Endothelial cell of umbilical vein (primary cell): ENCODE measurements around the gene CHRNA10. TPM values are rescaled to one million over a fixed set of nuclear protein-coding genes. Genes with fewer than 3 reads are reported as not detected.

ENCODE experiments used
- Bru-seq: library from RNA; stranded (reverse); fragments of 400-500 nt; gene quantifications from one replicate; lab custom pipeline; 2021; lab: Mats Ljungman, UMichigan
- BruChase-seq, 2 experiments: library from RNA; stranded (reverse); fragments of 400-500 nt; gene quantifications; one replicate each; lab custom pipeline; 2021; lab: Mats Ljungman, UMichigan
- BruUV-seq: library from RNA; stranded (reverse); fragments of 400-500 nt; replicated peaks from 2 replicates; lab custom pipeline; 2021; lab: Mats Ljungman, UMichigan
- CTCF ChIA-PET: fragments of 300-600, 350-600 bp; sonication (Branson Sonifier 250); formaldehyde crosslinking; loops from one replicate; lab custom pipeline; 2021; ENCODE audit warnings: antibody characterized with exemption, inconsistent platforms; lab: Charles Lee
- POLR2A ChIA-PET: fragments of 300-600, 350-600 bp; sonication (Branson Sonifier 250); formaldehyde crosslinking; loops from one replicate; lab custom pipeline; 2021; ENCODE audit warnings: antibody characterized with exemption, inconsistent platforms; lab: Charles Lee
- DNase-seq: peaks from one replicate; pipeline ENCODE4 v3.0.0-alpha.2; 2011; ENCODE audit warnings: low read depth, low spot score
- FAIRE-seq: peaks from 2 replicates; lab custom pipeline; 2011; peaks lifted over from hg19 to GRCh38; lab: Jason Lieb, UNC
- H2AFZ ChIP-seq: 2 replicates; pipeline ENCODE4 v1.6.0; 2012; ENCODE audit warnings: low read depth, low read length, control low read depth, inconsistent platforms
- H3K27ac ChIP-seq: 2 replicates; pipeline ENCODE4 v1.5.1; 2011; ENCODE audit warnings: low read depth, mild to moderate bottlenecking, control low read depth, low read length, moderate library complexity; ENCODE audit not compliant: insufficient read depth
- H3K27me3 ChIP-seq, 2 experiments: 2 replicates each; pipeline versions ENCODE4 v1.6.0 to v1.6.1; 2011; ENCODE audit warnings: low read length in 2 of 2, mixed read lengths in 1 of 2; ENCODE audit not compliant: control insufficient read depth in 2 of 2, insufficient read depth in 2 of 2
- H3K36me3 ChIP-seq, 2 experiments: 2 replicates in 1 of 2; 3 replicates in 1 of 2; pipeline ENCODE4 v1.5.1; 2011; ENCODE audit warnings: low read length in 2 of 2, mild to moderate bottlenecking in 1 of 2, moderate library complexity in 1 of 2; ENCODE audit not compliant: control insufficient read depth in 2 of 2, insufficient read depth in 2 of 2; ENCODE audit errors: extremely low read depth in 1 of 2
- H3K4me1 ChIP-seq: 3 replicates; pipeline ENCODE4 v1.5.1; 2011; ENCODE audit warnings: mild to moderate bottlenecking, low read length; ENCODE audit not compliant: control insufficient read depth, insufficient read depth; ENCODE audit errors: extremely low read depth
- H3K4me2 ChIP-seq: 2 replicates; pipeline ENCODE4 v1.6.1; 2011; ENCODE audit warnings: low read length, control low read depth, mixed read lengths; ENCODE audit not compliant: insufficient read depth
- H3K4me3 ChIP-seq, 3 experiments: fragments of 200-600 bp in 1 of 3; sonication (generic), shearing (Covaris generic) in 1 of 3; replicated peaks in 1 of 3; 2 replicates each; pipeline ENCODE4 v1.5.1; 2011 to 2016; ENCODE audit warnings: control low read depth in 3 of 3, low read length in 3 of 3, mild to moderate bottlenecking in 2 of 3, inconsistent platforms in 1 of 3, low read depth in 1 of 3, moderate library complexity in 1 of 3; ENCODE audit not compliant: insufficient read depth in 1 of 3
- H3K79me2 ChIP-seq: 2 replicates; pipeline ENCODE4 v1.6.0; 2012; ENCODE audit warnings: low read length, inconsistent platforms; ENCODE audit not compliant: control insufficient read depth, insufficient read depth
- H3K9ac ChIP-seq: replicated peaks from 2 replicates; pipeline ENCODE3; 2011; ENCODE audit warnings: low read length, control low read depth; ENCODE audit not compliant: insufficient read depth; ENCODE audit errors: extremely low read depth
- H3K9me1 ChIP-seq: replicated peaks from 3 replicates; pipeline ENCODE4 v1.6.0; 2011; ENCODE audit warnings: mild to moderate bottlenecking, low read length; ENCODE audit not compliant: control insufficient read depth, insufficient read depth; ENCODE audit errors: extremely low read depth
- H3K9me3 ChIP-seq: replicated peaks from 2 replicates; pipeline ENCODE4 v1.5.1; 2012; ENCODE audit warnings: low read length, inconsistent platforms; ENCODE audit not compliant: control insufficient read depth, insufficient read depth
- H4K20me1 ChIP-seq: replicated peaks from 2 replicates; pipeline ENCODE3; 2011; ENCODE audit warnings: mild to moderate bottlenecking, low read length; ENCODE audit not compliant: control insufficient read depth, insufficient read depth; ENCODE audit errors: extremely low read depth
- CTCF ChIP-seq, 2 donors: IDR thresholded peaks; 1 replicate in 1 of 2; 2 replicates in 1 of 2; pipeline ENCODE4 v1.5.1; 2011; ENCODE audit warnings: low read length in 2 of 2, mild to moderate bottlenecking in 2 of 2, moderate library complexity in 2 of 2, control low read depth in 1 of 2, inconsistent platforms in 1 of 2, low read depth in 1 of 2; ENCODE audit not compliant: insufficient read depth in 1 of 2; ENCODE audit errors: extremely low read depth in 1 of 2
- EZH2 ChIP-seq: IDR thresholded peaks from 2 replicates; pipeline ENCODE4 v1.6.1; 2012; ENCODE audit warnings: borderline replicate concordance, low read depth, mild to moderate bottlenecking, moderate library complexity, low read length, inconsistent platforms; ENCODE audit not compliant: severe bottlenecking
- FOS ChIP-seq: IDR thresholded peaks from 2 replicates; pipeline ENCODE4 v1.6.1; 2011; ENCODE audit warnings: mild to moderate bottlenecking, low read length, moderate library complexity, borderline replicate concordance; ENCODE audit not compliant: insufficient read depth
- GATA2 ChIP-seq: IDR thresholded peaks from 2 replicates; pipeline ENCODE4 v1.7.0; 2011; ENCODE audit warnings: low read depth, mild to moderate bottlenecking, moderate library complexity, mixed read lengths, low read length; ENCODE audit not compliant: insufficient read length, insufficient read depth
- JUN ChIP-seq: IDR thresholded peaks from 2 replicates; pipeline ENCODE4 v1.6.1; 2011; ENCODE audit warnings: borderline replicate concordance, low read depth; ENCODE audit not compliant: insufficient read length, insufficient read depth
- MAX ChIP-seq: IDR thresholded peaks from 2 replicates; pipeline ENCODE4 v1.6.1; 2011; ENCODE audit not compliant: insufficient read depth, insufficient read length
- MYC ChIP-seq: IDR thresholded peaks from one replicate; pipeline ENCODE4 v1.6.1; 2011; ENCODE audit warnings: mild to moderate bottlenecking, low read depth, low read length
- POLR2A ChIP-seq: IDR thresholded peaks from 2 replicates; pipeline ENCODE4 v1.6.1; 2012; ENCODE audit warnings: low read depth, mild to moderate bottlenecking, control low read depth, low read length
- POLR2AphosphoS5 ChIP-seq: IDR thresholded peaks from 2 replicates; pipeline ENCODE4 v1.6.1; 2012; ENCODE audit warnings: low read depth, mild to moderate bottlenecking, control low read depth, low read length, moderate library complexity; ENCODE audit not compliant: insufficient read depth
- dilution Hi-C: fragments of 300-500 bp; cut with MboI; formaldehyde crosslinking; loops from one replicate; pipeline ENCODE4 v1.15.0; 2019; ENCODE audit warnings: low sequenced_read_pairs; ENCODE audit not compliant: extremely low pct_ligation_motif_present
- intact Hi-C: fragments of 100-400 bp; cut with micrococcal nuclease; formaldehyde crosslinking; loops from one replicate; pipeline ENCODE4 v1.10.0; 2022
- long read RNA-seq: library from polyadenylated mRNA; stranded (forward); transcript quantifications from one replicate; pipeline ENCODE4 v2.0.0, GENCODE V29; 2021
- polyA minus RNA-seq, 3 experiments: library from RNA; depleted of rRNA, polyadenylated mRNA; stranded (reverse); fragments of >200 nt; gene quantifications; 1 replicate in 1 of 3; 2 replicates in 2 of 3; pipeline ENCODE4 v1.2.3, GENCODE V29; 2011
- polyA plus RNA-seq, 4 experiments: library from polyadenylated mRNA; depleted of rRNA in 3 of 4; stranded (reverse) in 3 of 4; unstranded in 1 of 4; fragments of >200 nt; gene quantifications; 2 replicates each; pipeline versions ENCODE4 v1.2.1 to v1.2.3, GENCODE V29; 2011 to 2012; ENCODE audit warnings: missing spikeins in 1 of 4
- total RNA-seq: library from RNA; stranded (reverse); gene quantifications from 2 replicates; pipeline ENCODE4 v1.2.3, GENCODE V29; 2021

The CHRNA10 gene
- total RNA-seq (1.8 and 3.0 TPM in 2 replicates), polyA plus RNA-seq (1.1 and 1.4 TPM in 2 replicates), polyA minus RNA-seq (0.89 and 2.5 TPM in 2 replicates), Bru-seq, nascent RNA (percentile 53 among the genes with signal in this experiment), BruChase-seq, experiment 1, labeled RNA remaining after a 6-hour chase (percentile 70 among the genes with signal in this experiment), BruChase-seq, experiment 2, labeled RNA remaining after a 2-hour chase (percentile 60 among the genes with signal in this experiment)
- 0.32 and 0.59 TPM in 2 replicates for polyA plus RNA-seq (2011; cell fraction: cytosol; rRNA removed)
- 3.5 and 4.4 TPM in 2 replicates for polyA plus RNA-seq (2011; cell fraction: nucleus; rRNA removed)
- 0.33 and 0.52 TPM in 2 replicates for polyA plus RNA-seq (2012)
- polyA minus RNA-seq (2011; cell fraction: cytosol; rRNA and poly(A)+ RNA removed) = not detected
- polyA minus RNA-seq (2011; cell fraction: nucleus; rRNA and poly(A)+ RNA removed) = 5.7 and 6.5 TPM in 2 replicates
- long read RNA-seq, partial matches to known transcripts = 0 of 5 reads
- long read RNA-seq, other reads (novel, unspliced or antisense) = 5 of 5 reads

- DNase-seq = no peak
- H3K27ac ChIP-seq = no peak within 1 kb of the TSS
- no peak within 1 kb of the TSS for H2AFZ ChIP-seq
- H3K9me1 ChIP-seq = no peaks in the 10 kb centered on the region
- H3K9ac ChIP-seq = no peak within 1 kb of the TSS
- ChIA-PET CTCF (interaction anchor here (1.5 kb wide), 1 partner anchor 10 kb away, joined by 3 read pairs; no protein-coding TSS in a partner anchor), POLR2A (no interaction called here)
- H4K20me1 ChIP-seq = no peaks in the 10 kb centered on the region
- dilution Hi-C loops (no loop called here), intact Hi-C loops (no loop called here)
- no TSS peak for BruUV-seq
- H3K4me1 ChIP-seq = no peaks in the 10 kb centered on the region
- H3K79me2 ChIP-seq = no peaks in the 10 kb centered on the region
- H3K36me3 ChIP-seq = peaks cover 8 to 36% of the 10 kb centered on the region in 2 experiments
- no peak within 1 kb of the TSS for H3K4me3 ChIP-seq
- no peaks in the 10 kb centered on the region for H3K27me3 ChIP-seq
- no peak for TF ChIP-seq GATA2
- TF ChIP-seq JUN = no peak
- no peak for TF ChIP-seq FOS
- no peak for TF ChIP-seq CTCF (IDR thresholded peaks at IDR 0.05; ENCODE audit: extremely low read depth in 1 of 2, insufficient read depth in 1 of 2, low read depth in 1 of 2, low read length in 2 of 2)
- TF ChIP-seq EZH2 = no peak
- TF ChIP-seq POLR2A = no peak
- TF ChIP-seq POLR2AphosphoS5 = no peak
- no peak for TF ChIP-seq MYC
- no peak for TF ChIP-seq MAX
- no peaks in the 10 kb centered on the region for H3K9me3 ChIP-seq
- no peak for FAIRE-seq
- no peak within 1 kb of the TSS for H3K4me2 ChIP-seq
Observed at GRCh38 chr11:3671334-3672254, at the start of gene CHRNA10. Gene CHRNA10 (minus strand): TSS chr11:3671384. CDS start chr11:3671312, 72 bp downstream.
